HepG2 (cell line): Measurements from ENCODE around the gene SPOPL. TPM values are rescaled to one million over a fixed set of nuclear protein-coding genes. Genes with fewer than 3 reads are reported as not detected.

Source experiments
- ATAC-seq: fragments of 200-7000 bp; cut with Tn5 transposase; 3 replicates; pipeline ENCODE4 v1.9.1; 2020; ENCODE audit warnings: mild to moderate bottlenecking, moderate library complexity
- BruUV-seq: library from RNA; stranded (reverse); fragments of 400-500 nt; replicated peaks from 2 replicates; lab custom pipeline; 2021; lab: Mats Ljungman, UMichigan
- CTCF ChIA-PET: fragments of 300-600 bp; formaldehyde crosslinking; extraction: SDS; loops from one replicate; lab custom pipeline; 2021; ENCODE audit warnings: low total read pairs, inconsistent platforms, low intra/inter-chr PET ratio; lab: Yijun Ruan, JAX
- POLR2A ChIA-PET: fragments of 350-600 bp; sonication (Branson Sonifier 250); formaldehyde crosslinking; loops from one replicate; lab custom pipeline; 2020; ENCODE audit warnings: antibody characterized with exemption, inconsistent platforms; lab: Yijun Ruan, JAX
- DNase-seq: peaks from one replicate; pipeline ENCODE4 v3.0.0-alpha.2; 2015; ENCODE audit warnings: low spot score
- FAIRE-seq: peaks from 3 replicates; lab custom pipeline; 2011; peaks lifted over from hg19 to GRCh38; lab: Jason Lieb, UNC
- H2AFZ ChIP-seq: one replicate; pipeline ENCODE4 v1.6.1; 2011; ENCODE audit warnings: low read length, inconsistent platforms
- H3K27ac ChIP-seq: fragments of 300-600 bp; 3 replicates; pipeline ENCODE4 v1.8.0; 2011; ENCODE audit warnings: mixed run types, mild to moderate bottlenecking, mixed read lengths, low read length, inconsistent platforms; ENCODE audit not compliant: insufficient read depth; ENCODE audit errors: extremely low read length
- H3K27me3 ChIP-seq, 2 experiments: fragments of 200-600 bp in 1 of 2; 2 replicates in 1 of 2; 3 replicates in 1 of 2; pipeline versions ENCODE4 v1.6.0 to v1.8.0; 2011; ENCODE audit warnings: low read length in 2 of 2, mild to moderate bottlenecking in 2 of 2, moderate library complexity in 2 of 2, inconsistent platforms in 1 of 2; ENCODE audit not compliant: insufficient read depth in 2 of 2, control insufficient read depth in 1 of 2
- H3K36me3 ChIP-seq, 2 experiments: fragments of 200-600 bp in 1 of 2; replicated peaks in 1 of 2; 2 replicates in 1 of 2; 3 replicates in 1 of 2; pipeline versions ENCODE4 v1.5.1 to v1.8.0; 2011; ENCODE audit warnings: low read length in 2 of 2, inconsistent platforms in 1 of 2; ENCODE audit not compliant: insufficient read depth in 2 of 2, control insufficient read depth in 1 of 2
- H3K4me1 ChIP-seq: 2 replicates; pipeline ENCODE4 v1.5.1; 2012; ENCODE audit warnings: low read length, inconsistent platforms; ENCODE audit not compliant: insufficient read depth
- H3K4me2 ChIP-seq: 2 replicates; pipeline ENCODE4 v1.6.0; 2011; ENCODE audit warnings: low read depth, low read length, inconsistent platforms
- H3K4me3 ChIP-seq, 3 experiments: fragments of 200-600 bp in 1 of 3; sonication (generic), shearing (Covaris generic) in 1 of 3; replicated peaks in 1 of 3; 2 replicates each; pipeline ENCODE4 v1.5.1; 2011 to 2016; ENCODE audit warnings: low read length in 3 of 3, inconsistent platforms in 2 of 3, low read depth in 2 of 3, mild to moderate bottlenecking in 2 of 3, control low read depth in 1 of 3, mixed read lengths in 1 of 3; ENCODE audit not compliant: insufficient read depth in 1 of 3
- H3K79me2 ChIP-seq: one replicate; pipeline ENCODE4 v1.6.1; 2011; ENCODE audit warnings: low read length, inconsistent platforms; ENCODE audit not compliant: insufficient read depth
- H3K9ac ChIP-seq: 2 replicates; pipeline ENCODE4 v1.6.0; 2011; ENCODE audit warnings: mild to moderate bottlenecking, low read depth, low read length, inconsistent platforms; ENCODE audit not compliant: insufficient read depth
- H3K9me3 ChIP-seq: 2 replicates; pipeline ENCODE4 v1.5.1; 2012; ENCODE audit warnings: mild to moderate bottlenecking, low read length
- H4K20me1 ChIP-seq: 2 replicates; pipeline ENCODE4 v1.6.0; 2011; ENCODE audit warnings: inconsistent platforms, mild to moderate bottlenecking, low read length, moderate library complexity; ENCODE audit not compliant: insufficient read depth
- ATM ChIP-seq: fragments of 450-650 bp; IDR thresholded peaks from 2 replicates; pipeline ENCODE4 v1.7.1; 2017; ENCODE audit warnings: mild to moderate bottlenecking, borderline replicate concordance
- FLYWCH1 ChIP-seq: sonication (generic); formaldehyde crosslinking; IDR thresholded peaks from 2 replicates; pipeline ENCODE4 v1.8.1; 2023; ENCODE audit warnings: mild to moderate bottlenecking, missing genetic modification reagents
- FOXO1 ChIP-seq: sonication (generic); formaldehyde crosslinking; IDR thresholded peaks from 2 replicates; pipeline ENCODE4 v1.4.0; 2020; ENCODE audit warnings: missing genetic modification reagents
- KLF11 ChIP-seq: IDR thresholded peaks from 2 replicates; pipeline ENCODE4 v1.6.1; 2016; ENCODE audit warnings: missing compliant biosample characterization
- MAFF ChIP-seq: IDR thresholded peaks from 2 replicates; pipeline ENCODE4 v1.6.1; 2011; ENCODE audit warnings: low read depth, low read length, improper control_type of control experiment
- PAWR ChIP-seq: sonication (generic); formaldehyde crosslinking; IDR thresholded peaks from 2 replicates; pipeline ENCODE4 v1.4.0; 2020; ENCODE audit warnings: missing genetic modification reagents, mild to moderate bottlenecking, borderline replicate concordance
- PRDM4 ChIP-seq: sonication (generic); formaldehyde crosslinking; IDR thresholded peaks from 2 replicates; pipeline ENCODE4 v1.9.0; 2021; ENCODE audit warnings: missing genetic modification reagents, borderline replicate concordance
- YY1 ChIP-seq: IDR thresholded peaks from 2 replicates; pipeline ENCODE4 v1.6.1; 2011; ENCODE audit warnings: low read length, low read depth, moderate library complexity, mild to moderate bottlenecking; ENCODE audit not compliant: insufficient read depth, insufficient replicate concordance
- ZBTB37 ChIP-seq: sonication (generic); formaldehyde crosslinking; IDR thresholded peaks from 2 replicates; pipeline ENCODE4 v1.4.0; 2020; ENCODE audit warnings: mild to moderate bottlenecking, missing genetic modification reagents
- ZNF251 ChIP-seq: sonication (generic); formaldehyde crosslinking; IDR thresholded peaks from 2 replicates; pipeline ENCODE4 v1.9.0; 2021; ENCODE audit warnings: mild to moderate bottlenecking, missing genetic modification reagents
- ZNF639 ChIP-seq: conservative IDR thresholded peaks from 2 replicates; pipeline ENCODE4 v1.6.1; 2018; ENCODE audit warnings: missing genetic modification reagents
- WGBS: methylation state at CpG from one replicate; pipeline ENCODE4 v1.1.6; 2017; ENCODE audit warnings: low lambda C conversion rate; 5-methylcytosine and 5-hydroxymethylcytosine counted together
- in situ Hi-C: cut with HindIII; loops from 2 replicates; pipeline ENCODE4 v1.10.0; 2017; ENCODE audit warnings: low pct_unique_long_range_greater_than_20kb; ENCODE audit not compliant: extremely low pct_ligation_motif_present
- intact Hi-C: fragments of 100-400 bp; cut with micrococcal nuclease; formaldehyde crosslinking; loops from one replicate; pipeline ENCODE4 v1.10.0; 2022; ENCODE audit not compliant: unreplicated experiment
- polyA plus RNA-seq, 8 experiments: library from polyadenylated mRNA; depleted of rRNA in 3 of 8; stranded (reverse) in 7 of 8; unstranded in 1 of 8; fragments of >200 nt; fragmentation: Illumina TruSeq in 4 of 8; extraction: Trizol in 4 of 8; gene quantifications; 2 replicates each; pipeline versions ENCODE4 v1.2.1 to v1.2.3, GENCODE V29; 2011 to 2016; ENCODE audit warnings: low read depth in 4 of 8, missing spikeins in 1 of 8, mixed read lengths in 1 of 8; ENCODE audit not compliant: insufficient read depth in 1 of 8
- total RNA-seq, 5 experiments: library from RNA; depleted of rRNA; stranded (reverse); fragments of >200 nt; fragmentation: Illumina TruSeq; extraction: Trizol; gene quantifications; 2 replicates each; pipeline ENCODE4 v1.2.3, GENCODE V29; 2016; ENCODE audit warnings: low read depth in 1 of 5

SPOPL gene
- total and polyA plus RNA-seq, 2 of the 13 experiments (the other 11 are each of a cell fraction or from before 2014, with no cell fraction given): 12.6 to 51.6 TPM

- no peak for TF ChIP-seq FLYWCH1 (CRISPR knock-in tag)
These were observed 11.1 kb downstream of the SPOPL start (continued) for GRCh38 chr2:138512672-138513071.

- DNase-seq (no peak), ATAC-seq (no peak), FAIRE-seq (no peak)
- 85% methylated on average over 3 of the region's 3 CpGs for WGBS
- intact Hi-C loops: no loop called here
- Histone ChIP-seq H3K9ac (no peak overlapping the region), H3K9me3 (no peaks in the 10 kb centered on the region), H3K4me1 (peaks cover 45% of the 10 kb centered on the region), H3K4me3 (no peak overlapping the region), H4K20me1 (peaks cover 40% of the 10 kb centered on the region), H3K79me2 (peaks cover 96% of the 10 kb centered on the region), H3K36me3 (no peaks in the 10 kb centered on the region; a peak in 1 of 5 replicates), H3K4me2 (no peak overlapping the region), H3K27me3 (no peaks in the 10 kb centered on the region), H3K27ac (no peak overlapping the region), H2AFZ (no peak overlapping the region)
- no peak for TF ChIP-seq ZBTB37 (CRISPR knock-in tag)
- no peak for TF ChIP-seq PAWR (CRISPR knock-in tag)
- no peak for TF ChIP-seq FOXO1
- TF ChIP-seq YY1: no peak
- TF ChIP-seq ATM: no peak
- no peak for TF ChIP-seq KLF11
- no peak for TF ChIP-seq MAFF
- TF ChIP-seq ZNF251: no peak
- no peak for TF ChIP-seq ZNF639 (CRISPR knock-in tag)
- TF ChIP-seq PRDM4 (CRISPR knock-in tag): no peak
- BruUV-seq: no TSS peak
- CTCF ChIA-PET: no interaction called here
- in situ Hi-C loops: no loop called here
- POLR2A ChIA-PET: interaction anchor here (1.4 to 4.3 kb wide), 3 partner anchors 12 to 23 kb away, joined by 4 to 24 read pairs (median 9); partner anchors contain the start of gene SPOPL
These were observed 12.6 kb downstream of the SPOPL start for GRCh38 chr2:138514173-138514572.
